GM12875 (cell line): ENCODE measurements around the gene ACACB.

Experiments used
- H3K4me3 ChIP-seq: one replicate; pipeline ENCODE4 v1.5.1; 2011; ENCODE audit warnings: low read depth, low read length, control low read depth
- TF ChIP-seq, protein P1 (sequence below): IDR thresholded peaks from 2 replicates; pipeline ENCODE4 v1.5.1; 2011; ENCODE audit warnings: low read depth, mild to moderate bottlenecking, control low read depth, inconsistent platforms, low read length, moderate library complexity, borderline replicate concordance; ENCODE audit not compliant: insufficient read depth

The ACACB gene

DNA sequence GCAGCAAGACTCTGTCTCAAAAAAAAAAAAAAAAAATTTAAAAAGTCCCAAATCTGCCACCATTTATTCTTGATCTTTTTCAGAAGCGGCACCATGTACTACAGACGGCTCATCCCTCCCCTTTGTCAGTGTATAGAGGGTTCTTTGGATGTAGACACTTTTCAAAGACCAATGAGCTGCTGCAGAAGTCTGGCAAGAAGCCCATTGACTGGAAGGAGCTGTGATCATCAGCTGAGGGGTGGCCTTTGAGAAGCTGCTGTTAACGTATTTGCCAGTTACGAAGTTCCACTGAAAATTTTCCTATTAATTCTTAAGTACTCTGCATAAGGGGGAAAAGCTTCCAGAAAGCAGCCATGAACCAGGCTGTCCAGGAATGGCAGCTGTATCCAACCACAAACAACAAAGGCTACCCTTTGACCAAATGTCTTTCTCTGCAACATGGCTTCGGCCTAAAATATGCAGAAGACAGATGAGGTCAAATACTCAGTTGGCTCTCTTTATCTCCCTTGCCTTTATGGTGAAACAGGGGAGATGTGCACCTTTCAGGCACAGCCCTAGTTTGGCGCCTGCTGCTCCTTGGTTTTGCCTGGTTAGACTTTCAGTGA is 6.5 kb upstream of the ACACB start:
- TF ChIP-seq, protein P1, sequence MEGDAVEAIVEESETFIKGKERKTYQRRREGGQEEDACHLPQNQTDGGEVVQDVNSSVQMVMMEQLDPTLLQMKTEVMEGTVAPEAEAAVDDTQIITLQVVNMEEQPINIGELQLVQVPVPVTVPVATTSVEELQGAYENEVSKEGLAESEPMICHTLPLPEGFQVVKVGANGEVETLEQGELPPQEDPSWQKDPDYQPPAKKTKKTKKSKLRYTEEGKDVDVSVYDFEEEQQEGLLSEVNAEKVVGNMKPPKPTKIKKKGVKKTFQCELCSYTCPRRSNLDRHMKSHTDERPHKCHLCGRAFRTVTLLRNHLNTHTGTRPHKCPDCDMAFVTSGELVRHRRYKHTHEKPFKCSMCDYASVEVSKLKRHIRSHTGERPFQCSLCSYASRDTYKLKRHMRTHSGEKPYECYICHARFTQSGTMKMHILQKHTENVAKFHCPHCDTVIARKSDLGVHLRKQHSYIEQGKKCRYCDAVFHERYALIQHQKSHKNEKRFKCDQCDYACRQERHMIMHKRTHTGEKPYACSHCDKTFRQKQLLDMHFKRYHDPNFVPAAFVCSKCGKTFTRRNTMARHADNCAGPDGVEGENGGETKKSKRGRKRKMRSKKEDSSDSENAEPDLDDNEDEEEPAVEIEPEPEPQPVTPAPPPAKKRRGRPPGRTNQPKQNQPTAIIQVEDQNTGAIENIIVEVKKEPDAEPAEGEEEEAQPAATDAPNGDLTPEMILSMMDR = no peak
- no peak overlapping the region for H3K4me3 ChIP-seq

DNA sequence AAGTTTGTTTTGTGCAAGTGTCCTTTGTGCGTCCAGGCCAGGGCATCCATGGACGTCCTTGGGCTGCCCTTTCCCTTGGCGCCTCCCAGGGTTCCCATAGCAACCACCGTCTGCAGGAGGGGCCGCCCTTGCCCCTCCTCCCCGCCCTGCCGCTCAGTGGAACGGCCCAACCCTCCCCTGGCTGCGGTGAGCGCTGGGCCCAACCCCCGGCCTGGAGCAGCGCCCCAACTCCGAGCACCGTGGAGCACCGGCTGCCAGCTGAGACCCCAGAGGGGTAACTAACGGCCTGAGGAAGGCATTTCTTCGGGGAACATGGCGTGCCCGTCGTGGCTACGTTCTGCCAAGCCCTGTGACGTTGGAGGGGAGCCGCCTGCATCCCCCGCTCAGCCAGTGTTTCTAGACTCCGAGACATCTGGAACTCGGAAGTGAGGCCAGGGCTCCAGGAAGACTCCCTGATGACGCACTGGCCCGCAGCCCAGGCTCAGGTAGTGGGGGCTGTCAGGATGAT is 5.3 kb upstream of the ACACB start:
- TF ChIP-seq, protein P1 = no peak
- peak overlapping the region; percentile 46 for H3K4me3 ChIP-seq

DNA sequence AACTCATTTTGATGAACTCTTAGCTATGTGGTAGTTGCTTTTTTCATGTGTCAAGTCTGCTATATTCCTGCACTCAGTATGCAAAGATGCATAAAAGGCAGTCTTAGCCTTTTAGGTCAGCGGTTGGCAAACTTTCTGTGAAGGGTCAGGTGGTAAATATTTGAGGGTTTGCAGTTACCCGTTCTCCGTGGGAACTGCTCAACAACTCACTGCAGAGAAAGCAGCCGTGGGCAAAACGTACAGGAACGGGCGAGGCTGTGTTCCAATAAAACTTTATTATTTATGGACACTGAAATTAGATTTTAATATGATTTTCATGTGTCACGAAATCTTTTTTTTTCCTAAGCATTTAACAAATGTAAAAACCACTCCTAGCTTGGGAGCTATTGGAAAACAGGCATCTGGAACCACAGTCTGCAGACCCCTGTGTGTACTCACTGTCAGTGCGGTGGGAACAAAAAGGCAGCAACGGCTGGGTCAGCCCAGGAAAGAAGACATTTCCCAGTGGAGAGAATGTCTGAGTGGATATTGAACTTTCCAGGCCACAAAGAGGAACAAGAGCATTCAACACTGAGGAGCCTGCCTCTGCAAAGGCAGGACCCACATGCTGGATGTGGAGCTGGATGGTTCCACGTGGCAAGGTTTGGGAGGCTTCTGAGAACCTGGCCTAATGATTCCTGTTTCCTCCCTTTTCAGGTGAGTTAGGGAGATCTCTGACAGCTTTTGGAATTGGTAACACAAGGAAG is 3.5 kb upstream of the ACACB start:
- TF ChIP-seq, protein P1 = no peak
- no peak overlapping the region for H3K4me3 ChIP-seq

DNA sequence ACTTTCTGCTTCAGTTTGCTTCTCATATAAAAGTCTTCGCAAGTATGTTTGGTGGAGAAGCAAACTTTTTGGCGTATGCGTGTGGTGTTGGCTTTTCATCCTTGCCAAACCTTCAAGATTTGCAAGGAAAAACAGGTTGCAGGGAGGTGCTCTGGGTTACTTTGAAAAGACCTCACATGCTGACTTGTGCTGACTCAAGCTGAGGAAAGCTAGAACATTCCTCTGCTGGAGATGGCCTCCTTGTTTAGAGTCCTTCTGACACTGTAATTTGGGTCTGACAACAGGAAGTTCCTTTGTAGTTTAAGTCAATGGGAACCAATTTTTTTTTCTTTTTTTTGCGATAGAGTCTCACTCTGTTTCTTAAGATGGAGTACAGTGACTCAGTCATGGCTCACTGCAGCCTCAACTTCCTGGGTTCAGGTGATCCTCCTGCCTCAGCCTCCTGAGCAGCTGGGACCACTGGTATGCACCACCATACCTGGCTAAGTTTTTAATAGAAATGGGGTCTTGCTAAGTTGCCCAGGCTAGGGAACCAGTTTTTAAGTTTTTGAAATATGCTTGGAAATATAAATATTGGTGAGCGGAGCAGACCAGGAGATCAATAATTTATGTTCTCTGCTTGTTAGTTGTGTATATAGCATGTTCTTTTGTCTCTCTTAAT is 2.6 kb upstream of the ACACB start:
- H3K4me3 ChIP-seq = no peak overlapping the region
- TF ChIP-seq, protein P1 = no peak

DNA sequence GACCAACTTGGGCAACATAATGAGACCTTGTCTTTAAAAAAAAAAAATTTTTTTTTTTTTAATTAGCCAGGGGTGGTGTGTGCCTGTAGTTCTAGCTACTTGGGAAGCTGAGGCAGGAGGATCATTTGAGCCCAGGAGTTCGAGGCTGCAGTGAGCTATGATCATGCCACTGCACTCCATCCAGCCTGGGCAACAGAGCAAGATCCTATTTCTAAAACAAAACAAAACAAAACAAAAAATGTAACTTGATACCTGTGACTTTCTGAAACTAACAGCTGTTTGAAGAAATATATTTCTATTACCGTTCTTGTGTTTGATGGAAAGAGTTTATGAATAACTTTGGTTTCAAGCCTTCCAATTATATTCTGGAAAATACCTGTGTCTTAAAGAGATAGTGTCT is 1.7 kb upstream of the ACACB start:
- TF ChIP-seq, protein P1 = no peak

DNA sequence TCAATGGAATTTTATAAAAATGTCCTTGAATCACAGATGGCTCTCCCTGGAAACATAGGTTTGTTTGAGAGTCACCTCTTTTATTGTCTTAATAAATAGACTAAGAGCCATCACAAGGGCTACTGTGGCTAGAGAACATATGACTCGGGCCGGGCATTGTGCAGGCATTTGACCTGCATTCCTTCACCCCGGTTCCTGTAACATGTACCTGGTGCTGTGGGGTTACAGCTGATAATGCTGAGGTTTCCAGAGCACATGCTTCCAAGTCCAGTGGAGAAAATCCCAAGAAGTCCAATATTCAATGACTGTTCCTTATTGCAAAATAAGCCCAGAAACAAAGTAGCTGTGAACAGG is 1.0 kb upstream of the ACACB start:
- no peak overlapping the region for H3K4me3 ChIP-seq
- TF ChIP-seq, protein P1 = no peak

More for the DNA sequence above, 1.7 kb upstream of the ACACB start:
- no peak overlapping the region for H3K4me3 ChIP-seq
